IgD-negative memory B cell (primary cell): ENCODE data around the gene SDHAF2. TPM values are rescaled to one million over a fixed set of nuclear protein-coding genes. Genes with fewer than 3 reads are reported as not detected.
A peak's percentile ranks its signal among the peaks of the same experiment; 100 is the strongest.
"Not testable (repeated sequence)": the region's sequence is repeated elsewhere in the genome, so short reads cannot be mapped to it uniquely, and the experiment has no call there.

Experiments
- H3K27ac Mint-ChIP-seq, 3 donors: one replicate each; pipeline ENCODE4 v1.8.0; 2020 to 2022; ENCODE audit warnings: mild to moderate bottlenecking in 3 of 3, mixed read lengths in 3 of 3, moderate library complexity in 1 of 3
- H3K27me3 Mint-ChIP-seq: one replicate; pipeline ENCODE4 v1.8.0; 2021; ENCODE audit warnings: mixed read lengths
- H3K36me3 Mint-ChIP-seq: one replicate; pipeline ENCODE4 v1.8.0; 2020; ENCODE audit warnings: mild to moderate bottlenecking, mixed read lengths
- H3K4me1 Mint-ChIP-seq, 3 donors: one replicate each; pipeline ENCODE4 v1.8.0; 2020 to 2022; ENCODE audit warnings: mixed read lengths in 3 of 3, mild to moderate bottlenecking in 1 of 3
- H3K4me3 Mint-ChIP-seq, 4 donors: one replicate each; pipeline ENCODE4 v1.8.0; 2020 to 2022; ENCODE audit warnings: mild to moderate bottlenecking in 4 of 4, mixed read lengths in 4 of 4, moderate library complexity in 3 of 4
- H3K9me3 Mint-ChIP-seq, 3 donors: one replicate each; pipeline ENCODE4 v1.8.0; 2020 to 2021; ENCODE audit warnings: mixed read lengths in 3 of 3, mild to moderate bottlenecking in 1 of 3
- polyA plus RNA-seq: library from polyadenylated mRNA; unstranded; fragments of 300-500 nt; fragmentation: Illumina TruSeq; gene quantifications from one replicate; pipeline ENCODE4 v1.2.3, GENCODE V29; 2021

Gene SDHAF2
- polyA plus RNA-seq, 1 donor from 2014 or later: 86.0 TPM

- Mint-ChIP-seq H3K9me3 (no peaks in the 10 kb centered on the region), H3K27me3 (peaks cover 4% of the 10 kb centered on the region), H3K4me3 (no peak overlapping the region), H3K27ac (no peak overlapping the region), H3K36me3 (peaks cover 3% of the 10 kb centered on the region), H3K4me1 (peaks cover 0 to 4% (median 0%) of the 10 kb centered on the region in 3 donors)
Observed at GRCh38 chr11:61477126-61477525, 47.2 kb downstream of the SDHAF2 start.

GRCh38 chr11:61477727-61478148 lies 47.8 kb downstream of the SDHAF2 start:
- Mint-ChIP-seq H3K4me1 (peaks cover 0 to 2% (median 0%) of the 10 kb centered on the region in 3 donors), H3K4me3 (no peak overlapping the region), H3K27ac (no peak overlapping the region), H3K27me3 (peaks cover 4% of the 10 kb centered on the region), H3K9me3 (no peaks in the 10 kb centered on the region), H3K36me3 (peaks cover 3% of the 10 kb centered on the region)

GRCh38 chr11:61479360-61480058 lies 49.6 kb downstream of the SDHAF2 start:
- H3K9me3 Mint-ChIP-seq, H3K27me3 Mint-ChIP-seq, H3K27ac Mint-ChIP-seq, H3K4me1 Mint-ChIP-seq, H3K4me3 Mint-ChIP-seq, H3K36me3 Mint-ChIP-seq: not testable (repeated sequence)

GRCh38 chr11:61480261-61480993 lies 50.5 kb downstream of the SDHAF2 start:
- no peaks in the 10 kb centered on the region for H3K9me3 Mint-ChIP-seq
- peaks cover 0 to 2% (median 0%) of the 10 kb centered on the region in 3 donors for H3K4me1 Mint-ChIP-seq
- peaks cover 4% of the 10 kb centered on the region for H3K27me3 Mint-ChIP-seq
- no peak overlapping the region for H3K4me3 Mint-ChIP-seq
- peaks cover 1% of the 10 kb centered on the region for H3K36me3 Mint-ChIP-seq
- H3K27ac Mint-ChIP-seq: no peak overlapping the region

- Mint-ChIP-seq H3K4me3 (no peak overlapping the region), H3K27ac (no peak overlapping the region), H3K36me3 (peaks cover 1% of the 10 kb centered on the region), H3K27me3 (peaks cover 4% of the 10 kb centered on the region), H3K9me3 (no peaks in the 10 kb centered on the region), H3K4me1 (peaks cover 0 to 2% (median 0%) of the 10 kb centered on the region in 3 donors)
Observed at GRCh38 chr11:61480994-61481335, 51.0 kb downstream of the SDHAF2 start.

GRCh38 chr11:61481806-61482205 lies 51.9 kb downstream of the SDHAF2 start:
- Mint-ChIP-seq H3K27me3 (peaks cover 4% of the 10 kb centered on the region), H3K27ac (peak overlapping the region in 1 of 3 donors; percentile 58), H3K36me3 (peaks cover 1% of the 10 kb centered on the region), H3K4me1 (peaks cover 0 to 2% (median 0%) of the 10 kb centered on the region in 3 donors), H3K4me3 (no peak overlapping the region), H3K9me3 (no peaks in the 10 kb centered on the region)

GRCh38 chr11:61482513-61482912 lies 52.6 kb downstream of the SDHAF2 start:
- no peak overlapping the region for H3K4me3 Mint-ChIP-seq
- peaks cover 4% of the 10 kb centered on the region for H3K36me3 Mint-ChIP-seq
- no peak overlapping the region for H3K27ac Mint-ChIP-seq
- H3K27me3 Mint-ChIP-seq: peaks cover 4% of the 10 kb centered on the region
- H3K9me3 Mint-ChIP-seq: peaks cover 0 to 3% (median 0%) of the 10 kb centered on the region in 3 donors
- H3K4me1 Mint-ChIP-seq: peaks cover 0 to 2% (median 0%) of the 10 kb centered on the region in 3 donors

GRCh38 chr11:61484541-61484940 lies 54.6 kb downstream of the SDHAF2 start:
- peaks cover 0 to 1% (median 0%) of the 10 kb centered on the region in 3 donors for H3K4me1 Mint-ChIP-seq
- H3K9me3 Mint-ChIP-seq: peaks cover 0 to 3% (median 0%) of the 10 kb centered on the region in 3 donors
- peaks cover 5% of the 10 kb centered on the region for H3K36me3 Mint-ChIP-seq
- H3K27ac Mint-ChIP-seq: no peak overlapping the region
- H3K27me3 Mint-ChIP-seq: peaks cover 4% of the 10 kb centered on the region
- no peak overlapping the region for H3K4me3 Mint-ChIP-seq

- Mint-ChIP-seq H3K27ac (no peak overlapping the region), H3K4me1 (peaks cover 0 to 1% (median 0%) of the 10 kb centered on the region in 3 donors), H3K9me3 (peaks cover 0 to 3% (median 0%) of the 10 kb centered on the region in 3 donors)
Observed at GRCh38 chr11:61485080-61485479, 55.2 kb downstream of the SDHAF2 start.

GRCh38 chr11:61486011-61486620 lies 56.2 kb downstream of the SDHAF2 start:
- Mint-ChIP-seq H3K36me3 (peaks cover 5% of the 10 kb centered on the region), H3K9me3 (peaks cover 0 to 3% (median 0%) of the 10 kb centered on the region in 3 donors), H3K27me3 (peaks cover 4% of the 10 kb centered on the region), H3K4me3 (peak overlapping the region in 1 of 4 donors; percentile 16), H3K27ac (no peak overlapping the region), H3K4me1 (peaks cover 0 to 1% (median 0%) of the 10 kb centered on the region in 3 donors)

More at GRCh38 chr11:61485080-61485479, 55.2 kb downstream of the SDHAF2 start:
- H3K27me3 Mint-ChIP-seq: peaks cover 4% of the 10 kb centered on the region
- no peak overlapping the region for H3K4me3 Mint-ChIP-seq
- peaks cover 5% of the 10 kb centered on the region for H3K36me3 Mint-ChIP-seq

GRCh38 chr11:61486779-61487178 lies 56.9 kb downstream of the SDHAF2 start:
- peaks cover 0 to 3% (median 0%) of the 10 kb centered on the region in 3 donors for H3K9me3 Mint-ChIP-seq
- H3K36me3 Mint-ChIP-seq: peaks cover 5% of the 10 kb centered on the region
- peaks cover 0 to 1% (median 0%) of the 10 kb centered on the region in 3 donors for H3K4me1 Mint-ChIP-seq
- H3K4me3 Mint-ChIP-seq: no peak overlapping the region
- no peak overlapping the region for H3K27ac Mint-ChIP-seq
- peaks cover 4% of the 10 kb centered on the region for H3K27me3 Mint-ChIP-seq

- no peak overlapping the region for H3K4me3 Mint-ChIP-seq
- H3K27me3 Mint-ChIP-seq: no peaks in the 10 kb centered on the region
- peaks cover 0 to 1% (median 0%) of the 10 kb centered on the region in 3 donors for H3K4me1 Mint-ChIP-seq
- peaks cover 0 to 3% (median 0%) of the 10 kb centered on the region in 3 donors for H3K9me3 Mint-ChIP-seq
- H3K27ac Mint-ChIP-seq: no peak overlapping the region
- H3K36me3 Mint-ChIP-seq: peaks cover 5% of the 10 kb centered on the region
Observed at GRCh38 chr11:61487342-61488025, 57.6 kb downstream of the SDHAF2 start.

GRCh38 chr11:61488651-61489291 lies 58.8 kb downstream of the SDHAF2 start:
- Mint-ChIP-seq H3K4me1 (peaks cover 0 to 1% (median 0%) of the 10 kb centered on the region in 3 donors), H3K27me3 (no peaks in the 10 kb centered on the region), H3K4me3 (no peak overlapping the region), H3K9me3 (peaks cover 0 to 3% (median 0%) of the 10 kb centered on the region in 3 donors), H3K27ac (no peak overlapping the region), H3K36me3 (peaks cover 5% of the 10 kb centered on the region)
